IPS-18c (cell line): ENCODE data around the gene COPS6.
"Not testable (repeated sequence)": the region's sequence is repeated elsewhere in the genome, so short reads cannot be mapped to it uniquely, and the experiment has no call there.

Experiments
- H3K4me3 ChIP-seq: 2 replicates; pipeline ENCODE4 v1.7.0; 2013; ENCODE audit warnings: low read depth, mild to moderate bottlenecking, low read length, moderate library complexity; ENCODE audit not compliant: insufficient read depth
- H3K9me3 ChIP-seq: one replicate; pipeline ENCODE4 v1.6.1; 2013; ENCODE audit warnings: mild to moderate bottlenecking, low read length, moderate library complexity; ENCODE audit not compliant: control insufficient read depth, insufficient read depth

The COPS6 gene

DNA sequence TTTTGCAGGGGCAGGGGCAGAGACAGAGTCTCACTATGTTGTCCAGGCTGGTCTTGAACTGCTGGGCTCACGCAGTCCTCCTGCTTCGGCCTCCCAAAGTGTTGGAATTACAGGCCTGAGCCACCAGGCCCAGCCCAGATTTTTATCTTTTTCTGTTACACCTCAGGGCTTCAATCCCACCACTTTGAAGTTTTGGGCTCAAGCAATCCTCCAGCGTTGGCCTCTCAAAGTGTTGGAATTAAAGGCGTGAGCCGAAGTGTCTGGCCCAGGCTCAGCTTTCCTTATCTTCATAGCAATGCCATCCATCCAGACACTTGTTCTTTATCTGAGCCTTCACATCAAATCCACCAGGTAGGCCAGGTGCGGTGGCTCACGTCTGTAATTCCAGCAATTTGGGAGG is 26.3 kb downstream of the COPS6 start:
- Histone ChIP-seq H3K4me3 (no peak overlapping the region), H3K9me3 (no peaks in the 10 kb centered on the region)

DNA sequence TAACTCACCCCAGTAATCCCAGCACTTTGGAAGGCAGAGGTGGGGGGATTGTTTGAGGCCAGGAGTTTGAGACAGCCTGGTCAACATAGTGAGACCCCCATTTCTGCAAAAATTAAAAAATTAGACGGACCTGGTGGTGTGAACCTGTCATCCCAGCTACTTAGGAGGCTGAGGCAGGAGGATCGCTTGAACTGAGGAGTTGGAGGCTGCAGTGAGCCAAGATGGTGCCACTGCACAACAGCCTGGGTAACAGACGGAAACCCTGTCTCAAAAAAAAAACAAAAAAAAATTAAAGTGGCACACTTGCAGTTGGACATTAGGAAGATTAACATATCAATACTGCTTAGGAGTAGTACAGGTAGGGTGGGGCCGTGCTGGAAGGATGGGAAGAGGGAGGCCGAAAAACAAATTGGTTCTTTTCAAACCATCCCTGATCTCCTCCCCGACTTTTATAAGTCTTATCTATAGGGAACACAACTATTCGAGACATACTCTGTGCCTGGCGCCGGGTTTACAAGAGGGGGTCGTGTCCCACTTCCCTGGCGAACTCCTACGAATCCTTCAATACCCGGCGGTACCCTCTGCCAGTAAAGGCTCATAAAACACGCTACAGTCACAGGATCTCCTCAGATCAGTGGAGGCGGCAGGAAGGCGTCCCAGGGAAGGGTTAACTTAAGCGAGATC is 29.8 kb downstream of the COPS6 start:
- peak overlapping the region; percentile 77 for H3K4me3 ChIP-seq
- no peaks in the 10 kb centered on the region for H3K9me3 ChIP-seq

DNA sequence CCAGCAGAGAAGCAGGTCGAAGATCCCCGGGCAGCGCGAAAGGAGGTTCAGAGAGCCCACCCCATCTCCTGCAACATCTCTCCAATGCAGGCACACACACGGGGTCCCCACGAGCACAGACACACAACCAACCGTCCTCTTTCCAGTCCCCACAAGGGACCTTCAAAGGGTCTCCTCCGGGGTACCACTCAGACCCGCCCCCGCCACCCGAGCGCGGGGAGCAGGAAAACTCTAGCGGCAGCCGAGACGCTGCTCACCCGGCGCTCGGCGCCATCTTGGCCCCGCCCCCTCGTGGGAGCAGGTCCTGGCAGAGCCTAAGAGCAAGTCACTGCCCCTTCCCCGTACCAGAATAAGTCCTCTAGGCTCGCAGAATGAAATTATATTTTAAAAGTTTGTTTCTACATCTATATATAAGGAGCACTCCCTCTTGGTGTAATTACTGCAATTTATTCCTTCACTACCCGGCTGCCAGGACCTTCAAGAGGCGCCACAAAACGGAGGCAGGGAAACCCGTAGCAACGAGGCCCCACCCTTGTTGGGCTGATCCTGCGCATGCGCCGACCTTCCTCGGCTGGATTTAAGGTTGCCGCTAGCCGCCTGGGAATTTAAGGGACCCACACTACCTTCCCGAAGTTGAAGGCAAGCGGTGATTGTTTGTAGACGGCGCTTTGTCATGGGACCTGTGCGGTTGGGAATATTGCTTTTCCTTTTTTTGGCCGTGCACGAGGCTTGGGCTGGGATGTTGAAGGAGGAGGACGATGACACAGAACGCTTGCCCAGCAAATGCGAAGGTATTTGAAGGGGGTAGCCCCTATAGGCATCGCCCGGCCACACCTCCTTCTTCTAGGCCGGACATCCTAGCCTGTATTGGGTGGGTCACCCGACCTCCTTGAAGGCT is 30.6 kb downstream of the COPS6 start, which contains the start of the genes CNPY4 and TAF6:
TSS of gene CNPY4 (plus strand) at position 563 of the 898 bp plus-strand sequence. CDS start at position 674, 111 bp downstream.
TSS of gene TAF6 (minus strand) at position 287 of the 898 bp plus-strand sequence. CDS start 5,149 bp downstream, outside the sequence.
- Histone ChIP-seq H3K9me3 (no peaks in the 10 kb centered on the region), H3K4me3 (peak within 1 kb of the TSS; percentile 77)

DNA sequence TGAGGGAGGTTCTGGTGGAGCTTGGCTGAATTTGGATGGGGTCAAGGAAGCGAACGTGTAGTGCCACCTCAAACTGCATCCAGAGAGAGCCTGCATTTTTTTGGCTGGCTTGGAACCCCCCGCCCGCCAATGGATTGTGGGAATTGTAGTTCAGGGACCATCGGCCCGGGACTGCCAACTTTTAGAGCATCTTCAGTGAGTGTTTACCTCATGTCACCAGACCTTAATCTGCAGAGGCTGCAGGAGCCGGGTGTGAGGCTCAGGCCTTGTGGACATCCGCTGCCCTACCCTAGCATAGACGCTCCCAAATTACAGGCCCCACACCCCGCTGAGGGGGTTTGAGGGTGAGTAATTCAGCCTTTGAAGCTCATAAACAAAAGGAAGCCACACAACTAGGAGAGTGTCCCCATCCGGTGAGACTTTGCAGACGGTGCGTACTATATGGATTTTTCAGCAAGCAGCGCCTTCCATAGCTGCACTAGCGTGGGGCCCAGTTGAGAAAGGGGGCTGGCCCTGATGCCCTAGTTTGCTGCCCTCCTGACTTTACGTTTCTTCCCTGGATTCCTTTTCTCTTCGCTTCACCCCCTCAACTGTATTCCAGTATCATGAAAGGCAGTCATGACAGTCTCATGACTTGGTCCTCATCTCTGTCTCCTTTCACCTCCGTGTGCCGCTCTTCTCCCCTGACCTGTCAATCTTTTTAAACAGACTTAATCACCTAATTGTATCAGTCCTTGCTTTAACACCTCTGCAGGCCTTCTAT is 31.4 kb downstream of the COPS6 start:
- Histone ChIP-seq H3K4me3 (peak overlapping the region; percentile 77), H3K9me3 (no peaks in the 10 kb centered on the region)

DNA sequence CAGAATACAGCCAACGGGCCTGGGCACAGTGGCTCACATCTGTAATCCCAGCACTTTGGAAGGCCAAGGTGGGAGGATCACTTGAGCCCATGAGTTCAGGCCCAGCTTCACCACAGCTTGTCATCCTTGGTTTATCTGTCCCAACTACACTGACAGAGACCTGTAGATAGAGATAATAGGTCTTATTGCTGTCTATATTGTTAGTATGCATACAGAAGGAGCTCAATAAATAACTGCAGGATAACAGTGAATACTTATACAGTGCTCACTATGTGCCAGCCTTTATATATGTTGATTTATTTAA is 31.9 kb downstream of the COPS6 start:
- peak overlapping the region; percentile 77; the same call in 1 of the 2 replicates for H3K4me3 ChIP-seq
- H3K9me3 ChIP-seq, result no peaks in the 10 kb centered on the region

DNA sequence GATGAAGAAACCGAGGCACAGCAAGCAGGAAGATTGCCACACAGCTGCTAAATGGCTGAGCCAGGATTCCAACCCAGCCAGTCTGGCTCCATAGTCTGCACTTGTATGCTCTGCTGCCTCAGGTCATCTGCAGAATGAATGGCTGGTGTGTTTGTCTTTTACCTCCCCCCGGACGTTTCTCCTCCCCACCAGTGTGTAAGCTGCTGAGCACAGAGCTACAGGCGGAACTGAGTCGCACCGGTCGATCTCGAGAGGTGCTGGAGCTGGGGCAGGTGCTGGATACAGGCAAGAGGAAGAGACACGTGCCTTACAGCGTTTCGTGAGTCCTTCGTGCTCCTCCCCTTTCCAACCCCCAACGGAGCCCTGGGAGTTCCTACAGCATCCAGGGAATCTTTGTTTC is 33.3 kb downstream of the COPS6 start:
- Histone ChIP-seq H3K4me3 (no peak overlapping the region), H3K9me3 (no peaks in the 10 kb centered on the region)

DNA sequence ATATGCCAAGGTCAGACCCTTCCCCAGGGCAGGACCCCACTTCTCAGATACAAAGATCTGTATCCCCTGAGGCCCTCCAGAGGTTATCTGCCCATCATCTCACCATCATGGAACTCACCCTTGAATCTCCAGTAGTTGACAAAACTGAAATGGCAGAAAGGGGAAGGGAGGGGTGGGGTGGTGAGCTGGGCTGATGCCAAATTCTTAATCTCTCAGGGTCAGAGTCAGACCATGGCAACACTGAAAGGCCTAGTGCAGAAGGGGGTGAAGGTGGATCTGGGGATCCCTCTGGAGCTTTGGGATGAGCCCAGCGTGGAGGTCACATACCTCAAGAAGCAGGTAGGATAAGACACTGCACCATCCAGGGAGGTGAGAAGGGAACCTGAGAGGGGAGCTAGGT is 33.8 kb downstream of the COPS6 start:
- H3K9me3 ChIP-seq, result no peaks in the 10 kb centered on the region

DNA sequence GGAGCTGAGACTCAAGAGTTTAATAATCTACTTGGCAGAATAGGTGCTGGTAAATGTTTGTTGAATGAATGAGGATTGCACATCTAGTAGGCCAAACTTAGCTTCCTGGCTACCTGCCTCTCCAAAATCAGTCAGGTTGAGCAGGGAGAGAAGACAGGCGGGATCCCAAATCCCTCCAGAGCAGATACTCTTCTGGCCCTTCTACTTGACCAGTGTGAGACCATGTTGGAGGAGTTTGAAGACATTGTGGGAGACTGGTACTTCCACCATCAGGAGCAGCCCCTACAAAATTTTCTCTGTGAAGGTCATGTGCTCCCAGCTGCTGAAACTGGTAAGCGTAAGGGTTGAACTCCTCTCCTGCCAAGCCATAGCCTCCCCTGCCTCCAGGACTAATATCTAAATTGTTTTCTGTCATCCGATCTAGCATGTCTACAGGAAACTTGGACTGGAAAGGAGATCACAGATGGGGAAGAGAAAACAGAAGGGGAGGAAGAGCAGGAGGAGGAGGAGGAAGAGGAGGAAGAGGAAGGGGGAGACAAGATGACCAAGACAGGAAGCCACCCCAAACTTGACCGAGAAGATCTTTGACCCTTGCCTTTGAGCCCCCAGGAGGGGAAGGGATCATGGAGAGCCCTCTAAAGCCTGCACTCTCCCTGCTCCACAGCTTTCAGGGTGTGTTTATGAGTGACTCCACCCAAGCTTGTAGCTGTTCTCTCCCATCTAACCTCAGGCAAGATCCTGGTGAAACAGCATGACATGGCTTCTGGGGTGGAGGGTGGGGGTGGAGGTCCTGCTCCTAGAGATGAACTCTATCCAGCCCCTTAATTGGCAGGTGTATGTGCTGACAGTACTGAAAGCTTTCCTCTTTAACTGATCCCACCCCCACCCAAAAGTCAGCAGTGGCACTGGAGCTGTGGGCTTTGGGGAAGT is 35.8 kb downstream of the COPS6 start:
- Histone ChIP-seq H3K9me3 (no peaks in the 10 kb centered on the region), H3K4me3 (no peak overlapping the region)

More for the DNA sequence above, 33.8 kb downstream of the COPS6 start:
- H3K4me3 ChIP-seq, result no peak overlapping the region

DNA sequence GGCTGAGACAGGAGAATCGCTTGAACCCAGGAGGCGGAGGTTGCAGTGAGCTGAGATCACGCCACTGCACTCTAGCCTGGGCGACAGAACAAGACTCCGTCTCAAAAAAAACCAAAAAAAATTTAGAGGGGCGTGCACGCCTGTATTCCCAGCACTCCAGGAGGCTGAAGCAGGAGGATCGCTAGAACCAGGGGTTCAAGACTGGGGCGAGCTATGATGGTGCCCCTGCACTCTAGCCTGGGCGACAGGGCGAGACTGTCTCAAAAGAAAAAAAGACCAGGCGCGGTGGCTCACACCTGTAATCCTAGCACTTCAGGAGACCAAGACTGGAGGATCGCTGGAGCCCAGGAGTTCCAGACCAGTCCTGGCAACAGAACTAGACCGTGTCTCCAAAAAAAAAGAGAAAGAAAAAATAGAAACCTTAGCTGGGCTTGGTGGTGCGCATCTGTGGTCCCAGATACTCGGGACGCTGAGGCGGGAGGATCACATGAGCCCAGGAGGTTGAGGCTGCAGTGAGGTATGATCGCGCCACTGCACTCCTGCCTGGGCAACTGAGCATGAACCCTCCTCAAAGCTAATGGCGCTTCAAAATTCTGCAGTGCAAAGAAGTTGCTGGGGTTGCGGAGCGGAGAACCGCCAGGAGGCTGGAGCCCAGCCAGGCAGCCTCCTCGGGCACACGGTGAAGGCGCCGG is 37.6 kb downstream of the COPS6 start:
- H3K4me3 ChIP-seq, result peak overlapping the region; percentile 90

DNA sequence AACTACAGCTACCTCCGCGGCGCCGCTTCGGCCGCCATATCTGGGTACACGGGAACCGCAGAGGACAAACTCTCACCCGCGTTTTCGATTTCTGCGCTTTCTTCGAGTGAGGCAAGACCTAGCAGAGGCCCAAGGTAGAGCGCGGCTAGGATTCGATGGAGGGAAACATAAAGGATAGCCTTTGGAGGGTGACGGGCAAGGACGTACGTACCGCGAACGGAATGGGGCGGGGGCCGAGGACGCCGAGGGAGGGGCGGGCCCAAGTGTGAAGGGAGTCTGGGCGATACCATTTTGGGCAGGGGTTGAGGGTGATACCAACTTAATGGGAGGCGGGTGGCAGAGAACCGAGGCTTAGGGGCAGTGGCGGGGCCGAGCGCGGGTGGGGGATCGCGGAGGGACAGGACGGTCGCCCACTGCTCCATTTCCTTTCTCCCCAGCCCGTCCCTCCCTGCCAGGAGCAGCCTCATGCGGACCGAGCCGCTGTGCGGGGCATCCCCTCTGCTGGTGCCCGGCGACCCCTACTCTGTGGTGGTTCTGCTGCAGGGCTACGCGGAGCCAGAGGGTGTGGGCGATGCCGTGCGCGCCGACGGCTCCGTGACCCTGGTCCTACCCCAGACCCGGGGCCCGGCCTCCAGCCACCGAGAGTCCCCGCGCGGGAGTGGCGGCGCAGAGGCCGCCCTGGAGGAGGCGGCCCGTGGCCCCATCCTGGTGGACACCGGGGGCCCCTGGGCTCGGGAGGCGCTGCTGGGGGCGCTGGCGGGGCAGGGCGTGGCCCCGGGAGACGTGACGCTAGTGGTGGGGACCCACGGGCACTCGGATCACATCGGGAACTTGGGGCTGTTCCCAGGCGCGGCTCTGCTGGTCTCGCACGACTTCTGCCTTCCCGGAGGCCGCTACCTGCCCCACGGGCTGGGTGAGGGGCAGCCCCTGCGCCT is 38.4 kb downstream of the COPS6 start, which contains the start of gene MBLAC1:
TSS of gene MBLAC1 (plus strand) at position 37 of the 935 bp plus-strand sequence. CDS start at position 466, 429 bp downstream.
- Histone ChIP-seq H3K4me3 (peak within 1 kb of the TSS; percentile 90), H3K9me3 (no peaks in the 10 kb centered on the region)

More for the DNA sequence above, 37.6 kb downstream of the COPS6 start:
- H3K9me3 ChIP-seq, result no peaks in the 10 kb centered on the region

DNA sequence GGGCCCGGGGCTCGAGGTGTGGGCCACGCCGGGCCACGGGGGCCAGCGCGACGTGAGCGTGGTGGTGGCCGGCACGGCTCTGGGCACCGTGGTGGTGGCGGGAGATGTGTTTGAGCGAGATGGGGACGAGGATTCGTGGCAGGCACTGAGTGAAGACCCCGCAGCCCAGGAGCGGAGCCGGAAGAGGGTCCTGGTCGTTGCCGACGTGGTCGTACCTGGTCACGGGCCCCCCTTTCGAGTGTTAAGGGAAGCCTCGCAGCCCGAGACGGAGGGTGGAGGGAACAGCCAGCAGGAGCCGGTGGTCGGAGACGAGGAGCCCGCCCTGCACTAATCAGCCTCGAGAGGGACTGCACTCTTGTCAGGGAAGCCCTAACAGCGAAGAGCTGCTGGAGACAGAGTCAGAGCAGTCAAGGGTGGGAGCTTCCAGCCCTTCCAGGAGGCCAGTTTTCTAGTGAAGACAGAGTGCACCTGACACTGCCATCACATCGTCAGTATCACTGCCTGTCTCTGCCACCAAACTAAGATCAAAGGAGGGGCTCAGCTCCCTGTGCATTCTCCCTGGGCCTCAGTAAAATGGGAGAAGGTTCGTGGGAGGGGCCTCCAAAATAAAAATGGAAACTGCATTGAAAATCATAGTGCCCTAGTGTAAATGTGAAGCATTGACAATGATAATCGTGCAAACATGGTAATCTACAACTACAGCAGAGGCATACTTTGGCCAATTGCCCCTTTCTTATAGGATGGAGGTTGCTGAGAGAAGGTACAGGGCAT is 39.3 kb downstream of the COPS6 start:
- Histone ChIP-seq H3K9me3 (no peaks in the 10 kb centered on the region), H3K4me3 (peak overlapping the region; percentile 90)

DNA sequence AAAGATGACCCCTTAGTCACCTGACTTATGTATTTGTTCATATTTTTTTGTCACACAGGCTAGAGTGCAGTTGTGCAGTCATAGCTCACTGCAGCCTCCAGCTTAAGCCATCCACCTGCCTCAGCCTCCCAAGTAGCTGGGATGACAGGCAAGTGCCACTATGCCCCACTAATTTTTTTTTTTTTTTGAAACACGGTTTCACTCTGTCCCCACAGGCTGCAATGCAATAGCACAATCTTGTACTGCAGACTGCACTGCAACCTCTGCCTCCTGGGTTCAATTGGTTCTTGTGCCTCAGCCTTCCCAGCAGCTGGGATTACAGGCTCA is 39.8 kb downstream of the COPS6 start:
- H3K4me3 ChIP-seq, result no peak overlapping the region; the same call in 1 of the 2 replicates
- no peaks in the 10 kb centered on the region for H3K9me3 ChIP-seq

DNA sequence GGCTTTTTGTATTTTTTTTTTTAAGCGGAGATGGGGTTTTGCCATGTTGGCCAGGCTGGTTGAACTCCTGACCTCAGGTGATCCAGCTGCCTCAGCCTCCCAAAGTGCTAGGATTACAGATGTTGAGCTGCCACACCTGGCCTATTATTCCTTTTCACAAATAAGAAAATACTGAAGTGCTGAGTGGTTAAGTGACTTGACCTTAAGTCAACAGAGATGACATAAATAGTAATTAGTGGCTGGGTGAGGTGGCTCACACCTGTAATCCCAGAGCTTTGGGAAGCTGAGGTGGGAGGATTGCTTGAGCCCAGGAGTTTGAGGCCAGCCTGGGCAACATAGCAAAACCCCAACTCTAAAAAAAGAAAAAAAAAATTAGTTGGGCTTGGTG is 41.4 kb downstream of the COPS6 start:
- not testable (repeated sequence) for H3K4me3 ChIP-seq, H3K9me3 ChIP-seq

DNA sequence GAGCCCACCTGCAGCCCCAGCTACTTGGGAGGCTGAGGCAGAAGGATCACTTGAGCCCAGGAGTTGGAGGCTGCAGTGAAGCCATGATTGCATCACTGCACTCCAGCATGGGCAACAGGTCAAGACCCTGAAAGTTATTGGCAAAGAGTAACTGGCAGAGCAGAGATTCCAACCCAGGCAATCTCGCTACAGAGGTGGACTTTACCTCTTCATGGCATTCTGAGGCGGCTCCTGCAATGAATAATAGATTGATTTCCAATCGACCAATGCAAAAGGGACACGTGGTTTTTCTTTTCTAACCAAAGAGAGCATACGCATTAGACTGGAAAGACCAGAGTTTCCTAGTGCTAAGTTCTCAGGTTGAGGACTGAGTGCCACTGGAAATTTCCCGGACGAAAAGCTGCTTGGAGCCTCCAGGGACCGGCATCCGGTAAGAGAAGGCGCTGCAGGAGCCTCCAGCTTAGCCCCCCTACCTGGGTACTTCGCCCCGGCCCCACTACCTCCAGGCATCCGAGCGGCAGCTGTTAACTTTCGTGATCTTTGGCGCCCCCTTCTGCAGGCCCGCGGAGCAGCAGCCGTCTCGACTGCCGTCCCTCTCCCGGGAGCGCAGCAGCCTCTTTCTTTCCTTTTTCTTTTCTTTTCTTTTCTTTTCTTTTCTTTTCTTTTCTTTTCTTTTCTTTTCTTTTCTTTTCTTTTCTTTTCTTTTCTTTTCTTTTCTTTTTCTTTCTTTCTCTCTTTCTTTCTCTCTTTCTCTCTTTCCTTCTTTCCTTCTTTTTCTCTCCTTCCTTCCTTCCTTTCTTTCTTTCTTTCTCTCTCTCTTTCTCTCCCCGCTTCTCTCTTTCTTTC is 42.1 kb downstream of the COPS6 start:
- Histone ChIP-seq H3K9me3 (no peaks in the 10 kb centered on the region), H3K4me3 (0 out of 2 replicates have a peak overlapping the region, but pooled peaks have one; percentile 28)
